Omental fat pad (tissue), 4 donors: ENCODE measurements around the gene RREB1. TPM values are rescaled to one million over a fixed set of nuclear protein-coding genes. Genes with fewer than 3 reads are reported as not detected.
"Not testable (repeated sequence)": the region's sequence is repeated elsewhere in the genome, so short reads cannot be mapped to it uniquely, and the experiment has no call there.

Source experiments
- ATAC-seq: fragments of 150-250 bp; one replicate; pipeline ENCODE4 v1.9.1; 2016; ENCODE audit warnings: mild to moderate bottlenecking, moderate library complexity; ENCODE audit not compliant: low FRiP score
- DNase-seq: peaks from one replicate; pipeline ENCODE4 v3.0.0-alpha.2; 2019; ENCODE audit warnings: low spot score
- CTCF ChIP-seq, 3 donors: fragments of 450-650 bp; IDR thresholded peaks; one replicate each; pipeline ENCODE4 v1.5.1; 2016 to 2017; ENCODE audit warnings: antibody characterized with exemption in 3 of 3, mild to moderate bottlenecking in 3 of 3, moderate library complexity in 2 of 3
- total RNA-seq, 4 donors: library from RNA; depleted of rRNA; stranded (reverse); fragments of >200 nt; gene quantifications; one replicate each; pipeline ENCODE4 v1.1.0, GENCODE V29; 2016

The RREB1 gene
- total RNA-seq, 4 donors from 2014 or later = 24.9 to 48.1 (median 40.6) TPM

DNA sequence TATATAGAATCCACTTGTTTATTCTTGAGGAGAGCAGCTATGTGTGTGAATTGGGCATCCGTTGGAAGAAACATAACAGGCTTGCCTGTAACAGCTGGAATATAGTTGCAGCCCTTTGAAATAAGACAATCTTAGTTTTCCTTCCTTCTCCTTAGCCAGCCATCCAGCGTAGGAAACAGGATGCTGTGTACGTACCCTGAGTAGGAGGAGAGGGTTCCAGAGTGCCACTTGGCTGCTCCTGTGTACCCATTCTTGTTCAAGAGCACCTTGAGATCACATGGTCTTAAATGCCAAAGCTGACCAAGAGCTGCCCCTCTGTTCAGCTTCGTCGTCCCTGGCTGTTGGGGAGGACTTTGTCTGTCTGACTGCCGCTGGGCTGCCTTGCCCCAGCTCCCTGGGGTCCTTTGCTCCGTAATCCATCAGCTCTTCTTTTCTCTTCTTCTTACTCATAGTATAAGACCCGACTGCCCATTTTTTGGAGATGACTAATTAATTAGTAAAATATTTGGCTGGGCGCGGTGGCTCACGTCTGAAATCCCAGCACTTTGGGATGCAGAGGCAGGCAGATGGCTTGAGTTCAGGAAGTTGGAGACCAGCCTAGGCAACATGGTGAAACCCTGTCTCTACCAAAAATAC lies 49.0 kb downstream of the RREB1 start:
- DNase-seq = no peak
- TF ChIP-seq CTCF (IDR thresholded peaks at IDR 0.05) = no peak
- ATAC-seq = peak; percentile 15

- DNase-seq, ATAC-seq: not testable (repeated sequence)
Measured at GRCh38 chr6:7157307-7157706, 49.5 kb downstream of the RREB1 start.

DNA sequence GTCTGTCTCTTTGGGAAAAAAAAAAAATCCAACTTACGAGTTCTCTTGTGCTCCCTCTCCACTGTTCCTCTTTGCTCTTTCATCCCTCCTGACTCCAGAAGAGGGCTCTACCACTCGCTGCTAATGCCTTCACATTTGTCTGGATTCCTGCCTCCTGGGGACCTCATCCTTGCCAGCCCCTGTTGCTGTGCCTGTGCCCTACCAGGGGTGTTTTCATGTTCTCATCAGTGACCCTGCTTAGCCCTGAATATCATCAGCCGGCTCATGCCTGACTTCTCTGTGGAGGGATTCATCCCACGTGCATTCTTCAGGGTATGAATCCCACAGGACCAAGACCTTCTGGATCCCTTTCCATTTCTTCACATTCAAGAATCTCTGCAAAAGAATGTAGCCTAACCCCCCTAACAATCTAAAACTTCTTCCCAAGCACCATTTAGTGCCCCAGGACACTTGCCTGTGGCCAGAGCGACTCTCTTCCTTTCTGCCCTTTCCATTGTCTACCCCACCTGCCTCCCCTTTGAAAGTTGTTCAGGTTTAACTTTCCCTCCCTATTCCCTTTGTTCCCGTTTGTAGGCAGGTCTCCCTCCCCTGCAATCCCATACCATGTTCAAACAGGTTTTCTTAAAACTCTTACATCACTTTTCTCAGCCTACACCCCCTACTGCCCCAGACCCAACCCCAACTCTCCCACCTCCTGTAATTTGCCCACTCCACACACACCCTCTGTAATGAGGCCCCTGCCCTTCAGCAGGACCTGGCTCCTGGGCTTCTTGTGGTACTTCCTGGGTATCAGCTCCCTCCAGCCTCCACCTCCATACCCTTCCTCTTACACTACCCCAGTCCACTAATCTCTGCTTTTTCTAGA lies 50.2 kb downstream of the RREB1 start:
- DNase-seq = no peak
- TF ChIP-seq CTCF (IDR thresholded peaks at IDR 0.05) = no peak
- ATAC-seq = no peak

DNA sequence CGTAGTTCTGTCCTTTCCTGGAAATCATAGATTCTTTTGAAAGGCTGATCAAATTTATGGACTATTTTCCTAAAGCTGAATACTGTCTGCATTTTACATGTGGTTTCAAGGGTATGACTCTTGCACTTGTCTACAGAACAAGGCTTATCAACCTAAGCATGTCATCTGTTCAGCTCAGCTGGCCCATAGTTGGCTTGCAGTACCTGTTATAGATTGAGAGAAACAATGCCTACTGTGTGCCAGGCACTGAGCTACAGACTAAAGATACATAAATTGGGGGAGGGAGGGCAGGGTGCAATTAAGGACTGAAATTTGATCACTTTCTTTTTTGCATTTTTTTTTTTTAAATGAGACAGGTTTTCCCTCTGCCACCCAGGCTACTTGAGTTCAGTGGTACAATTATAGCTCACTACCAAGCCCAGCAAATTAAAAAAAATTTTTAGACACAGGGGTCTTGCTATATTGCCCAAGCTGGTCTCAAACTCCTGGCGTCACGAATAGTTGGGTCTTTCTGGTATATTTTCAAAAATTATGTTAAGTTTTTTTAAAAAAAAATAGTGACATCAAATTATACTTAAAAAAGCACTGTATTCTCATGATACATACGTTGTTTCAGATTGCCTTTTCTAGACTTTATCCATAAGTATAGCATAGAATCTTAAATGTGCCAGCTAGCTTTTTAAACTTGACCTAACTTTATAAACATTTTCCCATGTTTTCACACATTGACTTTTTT lies 52.2 kb downstream of the RREB1 start:
- no peak for ATAC-seq
- no peak for DNase-seq
- TF ChIP-seq CTCF (IDR thresholded peaks at IDR 0.05) = no peak

DNA sequence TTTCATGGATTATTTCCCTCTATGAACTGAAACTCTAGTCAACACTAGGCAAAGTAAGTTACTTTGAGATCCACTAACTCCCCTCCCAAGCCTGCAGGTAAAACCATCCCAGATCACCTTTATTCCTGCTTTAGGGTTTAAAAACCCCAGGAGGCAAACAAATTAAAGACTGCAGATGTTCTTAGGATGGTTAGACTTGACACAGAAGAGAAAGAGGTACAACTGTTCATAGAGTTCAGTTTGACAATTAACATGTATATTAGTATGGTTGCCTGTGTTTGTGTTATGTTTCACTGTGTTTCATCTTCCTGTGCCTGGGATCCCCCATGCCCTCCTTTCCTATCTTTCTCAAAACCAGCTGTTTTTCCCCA lies 53.5 kb downstream of the RREB1 start:
- no peak for TF ChIP-seq CTCF (IDR thresholded peaks at IDR 0.05)
- no peak for ATAC-seq
- no peak for DNase-seq

- DNase-seq (no peak), ATAC-seq (no peak)
Measured at GRCh38 chr6:7161845-7162244, 54.1 kb downstream of the RREB1 start.

More at GRCh38 chr6:7161845-7162244, 54.1 kb downstream of the RREB1 start:
- no peak for TF ChIP-seq CTCF (IDR thresholded peaks at IDR 0.05)
